Liver (tissue), 3 donors: ENCODE data around the gene CACNA1I.

Experiments used
- CTCF ChIP-seq: fragments of 150-350 bp; IDR thresholded peaks from 2 replicates; pipeline ENCODE4 v1.5.1; 2017; ENCODE audit warnings: improper control_type of control experiment, low read depth, low read length; ENCODE audit not compliant: missing input control
- TAF1 ChIP-seq: conservative IDR thresholded peaks from 2 replicates; pipeline ENCODE4 v1.6.1; 2016; ENCODE audit warnings: antibody characterized with exemption, mild to moderate bottlenecking
- donor health status: healthy.
- donor health status: healthy.

GRCh38 chr22:39651053-39651996 lies 80.8 kb downstream of the CACNA1I start:
- TF ChIP-seq CTCF (no peak), TAF1 (no peak)
